ENCODE results near the gene RNU7-1. TPM values are rescaled to one million over a fixed set of nuclear protein-coding genes. Genes with fewer than 3 reads are reported as not detected.

The RNU7-1 gene
- total RNA-seq, 1 donor from 2014 or later = not detected

DNA sequence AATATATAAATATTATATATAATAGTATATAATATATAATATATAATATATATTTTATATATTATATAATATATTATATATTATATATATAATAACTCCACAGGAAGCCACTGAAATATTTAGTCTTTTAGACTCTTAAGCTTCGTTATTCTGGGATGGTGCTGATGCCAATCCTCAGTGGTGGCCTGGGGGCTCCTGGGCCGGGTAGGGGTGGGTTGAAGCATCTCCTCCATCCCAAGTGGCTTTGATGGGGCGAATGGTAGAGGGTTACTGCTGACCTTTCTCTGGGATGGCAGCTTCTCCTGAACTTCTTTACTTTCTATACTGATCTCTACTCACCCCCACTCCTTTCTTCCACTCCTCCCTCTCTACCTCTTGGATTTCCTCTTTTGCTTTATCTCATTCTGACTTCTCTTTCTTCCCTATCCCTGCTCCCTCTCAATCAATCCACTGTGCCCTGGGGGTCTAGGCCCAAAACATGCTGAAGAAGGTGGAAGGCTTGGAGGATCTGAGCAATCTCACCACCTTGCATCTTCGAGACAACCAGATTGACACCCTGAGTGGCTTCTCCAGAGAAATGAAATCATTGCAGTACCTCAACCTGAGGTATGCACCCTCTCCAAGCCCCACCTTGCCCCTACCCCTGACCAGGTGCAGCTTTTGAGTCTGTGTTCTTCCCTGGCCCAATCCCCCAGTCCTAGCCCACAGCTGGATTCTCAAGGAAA, 34.0 kb upstream of the RNU7-1 start:
- Mint-ChIP-seq H3K36me3 (ENCODE audit: low read depth) (no peaks in the 10 kb centered on the region), H3K9me3 (no peaks in the 10 kb centered on the region), H3K4me1 (peaks cover 14% of the 10 kb centered on the region), H3K4me3 (no peak overlapping the region), H3K27me3 (ENCODE audit: low read depth) (peaks cover 19% of the 10 kb centered on the region), H3K27ac (ENCODE audit: unreplicated experiment) (no peak overlapping the region)
- DNase-seq (ENCODE audit: low read depth, low spot score) = no peak
- TF ChIP-seq, protein P1, sequence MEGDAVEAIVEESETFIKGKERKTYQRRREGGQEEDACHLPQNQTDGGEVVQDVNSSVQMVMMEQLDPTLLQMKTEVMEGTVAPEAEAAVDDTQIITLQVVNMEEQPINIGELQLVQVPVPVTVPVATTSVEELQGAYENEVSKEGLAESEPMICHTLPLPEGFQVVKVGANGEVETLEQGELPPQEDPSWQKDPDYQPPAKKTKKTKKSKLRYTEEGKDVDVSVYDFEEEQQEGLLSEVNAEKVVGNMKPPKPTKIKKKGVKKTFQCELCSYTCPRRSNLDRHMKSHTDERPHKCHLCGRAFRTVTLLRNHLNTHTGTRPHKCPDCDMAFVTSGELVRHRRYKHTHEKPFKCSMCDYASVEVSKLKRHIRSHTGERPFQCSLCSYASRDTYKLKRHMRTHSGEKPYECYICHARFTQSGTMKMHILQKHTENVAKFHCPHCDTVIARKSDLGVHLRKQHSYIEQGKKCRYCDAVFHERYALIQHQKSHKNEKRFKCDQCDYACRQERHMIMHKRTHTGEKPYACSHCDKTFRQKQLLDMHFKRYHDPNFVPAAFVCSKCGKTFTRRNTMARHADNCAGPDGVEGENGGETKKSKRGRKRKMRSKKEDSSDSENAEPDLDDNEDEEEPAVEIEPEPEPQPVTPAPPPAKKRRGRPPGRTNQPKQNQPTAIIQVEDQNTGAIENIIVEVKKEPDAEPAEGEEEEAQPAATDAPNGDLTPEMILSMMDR (conservative IDR thresholded peaks at IDR 0.05) = no peak

DNA sequence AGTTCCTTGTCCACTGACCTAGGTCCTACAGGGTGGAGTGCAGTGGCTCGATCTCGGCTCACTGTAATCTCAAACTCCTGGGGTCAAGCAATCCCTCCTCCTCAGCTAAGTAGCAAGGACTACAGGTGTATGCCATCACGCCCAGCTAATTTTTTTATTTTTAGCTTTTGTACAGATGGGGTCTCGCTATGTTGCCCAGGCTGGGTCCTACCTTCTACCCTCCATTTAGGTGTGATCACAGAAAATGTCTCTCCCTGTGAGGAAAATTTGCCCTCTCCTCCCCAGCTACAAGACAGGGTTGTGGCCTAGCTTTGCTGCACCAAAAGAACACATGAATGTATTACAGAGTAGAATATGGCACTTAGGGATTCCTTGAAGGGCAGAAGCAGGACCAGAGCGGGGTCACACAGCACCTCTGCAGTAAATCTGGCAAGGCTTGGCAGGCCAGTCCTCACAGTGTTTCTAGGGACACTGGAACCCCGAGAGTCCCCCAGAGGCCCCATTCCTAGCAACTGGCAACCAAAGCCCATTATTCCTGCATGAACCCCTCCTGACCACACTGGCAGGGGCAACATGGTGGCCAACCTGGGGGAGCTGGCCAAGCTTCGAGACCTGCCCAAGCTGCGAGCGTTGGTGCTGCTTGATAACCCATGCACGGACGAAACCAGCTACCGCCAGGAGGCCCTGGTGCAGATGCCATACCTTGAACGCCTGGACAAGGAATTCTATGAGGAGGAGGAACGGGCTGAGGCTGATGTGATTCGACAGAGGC, 31.3 kb upstream of the RNU7-1 start:
- H3K4me3 Mint-ChIP-seq = peak overlapping the region; percentile 25
- H3K36me3 Mint-ChIP-seq (ENCODE audit: low read depth) = no peaks in the 10 kb centered on the region
- no peaks in the 10 kb centered on the region for H3K9me3 Mint-ChIP-seq
- TF ChIP-seq, protein P1 (conservative IDR thresholded peaks at IDR 0.05) = no peak
- DNase-seq (ENCODE audit: low read depth, low spot score) = no peak
- H3K4me1 Mint-ChIP-seq = peaks cover 27% of the 10 kb centered on the region
- peaks cover 26% of the 10 kb centered on the region for H3K27me3 Mint-ChIP-seq (ENCODE audit: low read depth)
- H3K27ac Mint-ChIP-seq (ENCODE audit: unreplicated experiment) = no peak overlapping the region

DNA sequence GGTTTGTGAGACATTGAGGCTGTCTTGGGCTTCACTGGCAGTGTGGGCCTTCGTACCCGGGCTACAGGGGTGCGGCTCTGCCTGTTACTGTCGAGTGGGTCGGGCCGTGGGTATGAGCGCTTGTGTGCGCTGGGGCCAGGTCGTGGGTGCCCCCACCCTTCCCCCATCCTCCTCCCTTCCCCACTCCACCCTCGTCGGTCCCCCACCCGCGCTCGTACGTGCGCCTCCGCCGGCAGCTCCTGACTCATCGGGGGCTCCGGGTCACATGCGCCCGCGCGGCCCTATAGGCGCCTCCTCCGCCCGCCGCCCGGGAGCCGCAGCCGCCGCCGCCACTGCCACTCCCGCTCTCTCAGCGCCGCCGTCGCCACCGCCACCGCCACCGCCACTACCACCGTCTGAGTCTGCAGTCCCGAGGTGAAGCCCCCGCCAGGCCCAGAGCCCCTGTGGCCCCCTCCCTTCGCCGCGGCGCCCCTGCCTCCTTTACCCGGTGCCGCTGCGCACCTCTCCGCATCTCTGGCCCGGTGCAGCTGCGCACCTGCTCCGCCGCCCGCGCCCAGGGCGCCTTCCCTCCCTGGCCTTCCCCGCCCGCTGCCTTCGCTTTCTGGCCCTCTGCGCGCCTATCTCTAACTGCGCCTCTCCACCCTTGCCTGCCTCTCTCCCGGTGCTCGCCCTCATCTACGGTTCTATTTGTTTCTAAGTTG, 29.2 kb upstream of the RNU7-1 start, which contains the start of gene ENO2:
ENO2 (plus strand) TSS at position 335 of the 701 bp plus-strand sequence. CDS start 1,253 bp downstream, outside the sequence.
- H3K27me3 Mint-ChIP-seq (ENCODE audit: low read depth) = peaks cover 26% of the 10 kb centered on the region
- no peaks in the 10 kb centered on the region for H3K9me3 Mint-ChIP-seq
- no peak for DNase-seq (ENCODE audit: low read depth, low spot score)

DNA sequence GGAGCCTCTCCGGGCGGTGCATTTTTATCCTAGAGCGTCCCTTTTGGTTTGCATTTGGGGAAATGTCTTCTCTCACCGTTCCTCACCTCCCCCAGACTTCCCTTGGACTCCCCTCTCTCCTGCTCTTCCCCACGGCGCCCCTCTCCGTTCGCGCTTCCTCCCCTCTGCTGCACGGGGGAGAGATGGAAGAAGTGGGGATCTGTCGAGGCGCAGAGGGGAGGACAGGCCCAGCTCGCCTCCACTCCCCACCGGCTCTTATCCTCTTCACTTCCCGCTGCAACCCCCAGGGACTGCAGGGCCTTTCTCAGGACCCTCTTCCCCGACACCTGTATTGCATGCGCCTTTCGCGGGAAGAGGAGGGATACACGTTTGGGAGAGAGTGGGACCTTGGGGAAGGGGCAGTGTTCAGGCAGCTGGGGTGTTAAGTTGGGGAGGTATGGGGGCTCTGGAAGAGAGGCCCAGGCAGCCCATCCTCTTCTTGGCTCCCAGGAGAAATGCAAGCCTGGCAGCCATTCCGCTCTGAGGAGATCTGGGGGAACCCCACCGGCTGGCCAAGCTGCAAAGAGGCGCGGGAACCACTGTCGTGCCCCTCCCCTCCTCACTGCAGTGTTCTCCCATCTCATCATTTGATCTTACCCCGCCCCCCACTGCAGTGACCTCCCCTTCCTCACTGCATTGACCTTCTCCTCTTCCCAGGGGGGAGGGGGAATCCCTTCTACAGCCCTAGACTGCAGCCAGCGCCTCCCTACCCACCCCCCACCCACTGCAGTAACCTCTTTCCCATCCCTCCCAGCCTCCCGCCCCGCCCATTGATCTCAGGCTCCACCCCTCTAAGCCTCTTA, 28.4 kb upstream of the RNU7-1 start:
- peaks cover 31% of the 10 kb centered on the region for H3K4me1 Mint-ChIP-seq
- no peak for DNase-seq (ENCODE audit: low read depth, low spot score)
- no peaks in the 10 kb centered on the region for H3K9me3 Mint-ChIP-seq
- peaks cover 26% of the 10 kb centered on the region for H3K27me3 Mint-ChIP-seq (ENCODE audit: low read depth)
- H3K36me3 Mint-ChIP-seq (ENCODE audit: low read depth) = no peaks in the 10 kb centered on the region
- TF ChIP-seq, protein P1 (conservative IDR thresholded peaks at IDR 0.05) = peak; percentile 2
- peak overlapping the region; percentile 88 for H3K4me3 Mint-ChIP-seq
- H3K27ac Mint-ChIP-seq (ENCODE audit: unreplicated experiment) = peak overlapping the region; percentile 85

More for the DNA sequence above, 29.2 kb upstream of the RNU7-1 start, which contains the start of gene ENO2:
- peaks cover 27% of the 10 kb centered on the region for H3K4me1 Mint-ChIP-seq
- peak within 1 kb of the TSS; percentile 88 for H3K4me3 Mint-ChIP-seq
- H3K36me3 Mint-ChIP-seq (ENCODE audit: low read depth) = no peaks in the 10 kb centered on the region
- H3K27ac Mint-ChIP-seq (ENCODE audit: unreplicated experiment) = peak within 1 kb of the TSS; percentile 85
- TF ChIP-seq, protein P1 (conservative IDR thresholded peaks at IDR 0.05) = peak; percentile 7
